Suprapubic skin (tissue), 4 donors: ENCODE results near the gene TEAD1. TPM values are rescaled to one million over a fixed set of nuclear protein-coding genes. Genes with fewer than 3 reads are reported as not detected.

ENCODE experiments used
- DNase-seq, 2 donors: peaks; one replicate each; pipeline ENCODE4 v3.0.0-alpha.2; 2019; ENCODE audit warnings: low spot score in 2 of 2
- H3K27ac ChIP-seq: fragments of 200-600 bp; sonication (generic); one replicate; pipeline ENCODE4 v1.5.1; 2019
- H3K27me3 ChIP-seq: fragments of 200-600 bp; sonication (generic); one replicate; pipeline ENCODE4 v1.5.1; 2019
- H3K36me3 ChIP-seq: fragments of 200-600 bp; sonication (generic); one replicate; pipeline ENCODE4 v1.5.1; 2019
- H3K4me1 ChIP-seq: fragments of 200-600 bp; sonication (generic); one replicate; pipeline ENCODE4 v1.5.1; 2019
- H3K4me3 ChIP-seq: fragments of 200-600 bp; sonication (generic); one replicate; pipeline ENCODE4 v1.5.1; 2019; ENCODE audit warnings: mild to moderate bottlenecking
- H3K9me3 ChIP-seq: fragments of 200-600 bp; sonication (generic); one replicate; pipeline ENCODE4 v1.5.1; 2019
- EP300 ChIP-seq: sonication (generic); formaldehyde crosslinking; IDR thresholded peaks from one replicate; pipeline ENCODE4 v1.6.1; 2017; ENCODE audit warnings: antibody characterized with exemption
- POLR2A ChIP-seq, 2 donors: fragments of 450-650 bp; IDR thresholded peaks; one replicate each; pipeline ENCODE4 v1.6.1; 2017; ENCODE audit warnings: antibody characterized with exemption in 2 of 2, mild to moderate bottlenecking in 2 of 2, moderate library complexity in 2 of 2
- POLR2AphosphoS5 ChIP-seq, 3 donors: sonication (generic); formaldehyde crosslinking; IDR thresholded peaks; one replicate each; pipeline ENCODE4 v1.6.1; 2017; ENCODE audit warnings: antibody characterized with exemption in 3 of 3
- WGBS: methylation state at CpG from one replicate; pipeline ENCODE4 v1.1.5; 2018; 5-methylcytosine and 5-hydroxymethylcytosine counted together
- total RNA-seq, 4 donors: library from RNA; depleted of rRNA; stranded (reverse); fragments of >200 nt; gene quantifications; one replicate each; pipeline ENCODE4 v1.1.0, GENCODE V29; 2016
- TF ChIP-seq, protein P1 (sequence below), 2 donors: fragments of 200-600 bp in 1 of 2; fragments of 450-650 bp in 1 of 2; sonication (generic) in 1 of 2; IDR thresholded peaks; one replicate each; pipeline ENCODE4 v1.5.1; 2016 to 2019; ENCODE audit warnings: antibody characterized with exemption in 2 of 2, mild to moderate bottlenecking in 1 of 2, moderate library complexity in 1 of 2

The TEAD1 gene
- total RNA-seq, 4 donors from 2014 or later, result 60.3 to 84.8 (median 72.4) TPM

DNA sequence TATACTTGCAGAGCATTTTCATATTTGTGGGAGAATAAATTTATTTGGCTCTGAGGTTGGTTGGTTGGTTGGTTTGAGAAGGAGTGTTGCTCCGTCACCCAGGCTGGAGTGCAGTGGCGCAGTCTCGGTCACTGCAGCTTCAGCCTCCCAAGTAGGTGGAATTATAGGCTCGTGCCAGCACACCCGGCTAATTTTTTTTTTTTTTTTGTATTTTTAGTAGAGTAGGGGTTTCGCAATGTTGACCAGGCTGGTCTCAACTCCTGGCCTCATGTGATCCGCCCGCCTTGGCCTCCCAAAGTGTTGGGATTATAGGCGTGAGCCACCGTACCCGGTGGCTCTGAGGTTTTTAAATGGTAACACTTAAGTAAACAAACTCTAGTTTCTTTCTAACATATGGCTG, 161.1 kb downstream of the TEAD1 start:
- H3K9me3 ChIP-seq, result no peaks in the 10 kb centered on the region
- no peak for TF ChIP-seq POLR2AphosphoS5 (IDR thresholded peaks at IDR 0.05)
- DNase-seq, result no peak
- no peak overlapping the region for H3K4me3 ChIP-seq
- WGBS, result 80% methylated on average over 11 of the region's 11 CpGs
- no peak overlapping the region for H3K27ac ChIP-seq
- no peaks in the 10 kb centered on the region for H3K36me3 ChIP-seq
- H3K4me1 ChIP-seq, result peaks cover 29% of the 10 kb centered on the region
- H3K27me3 ChIP-seq, result no peaks in the 10 kb centered on the region

DNA sequence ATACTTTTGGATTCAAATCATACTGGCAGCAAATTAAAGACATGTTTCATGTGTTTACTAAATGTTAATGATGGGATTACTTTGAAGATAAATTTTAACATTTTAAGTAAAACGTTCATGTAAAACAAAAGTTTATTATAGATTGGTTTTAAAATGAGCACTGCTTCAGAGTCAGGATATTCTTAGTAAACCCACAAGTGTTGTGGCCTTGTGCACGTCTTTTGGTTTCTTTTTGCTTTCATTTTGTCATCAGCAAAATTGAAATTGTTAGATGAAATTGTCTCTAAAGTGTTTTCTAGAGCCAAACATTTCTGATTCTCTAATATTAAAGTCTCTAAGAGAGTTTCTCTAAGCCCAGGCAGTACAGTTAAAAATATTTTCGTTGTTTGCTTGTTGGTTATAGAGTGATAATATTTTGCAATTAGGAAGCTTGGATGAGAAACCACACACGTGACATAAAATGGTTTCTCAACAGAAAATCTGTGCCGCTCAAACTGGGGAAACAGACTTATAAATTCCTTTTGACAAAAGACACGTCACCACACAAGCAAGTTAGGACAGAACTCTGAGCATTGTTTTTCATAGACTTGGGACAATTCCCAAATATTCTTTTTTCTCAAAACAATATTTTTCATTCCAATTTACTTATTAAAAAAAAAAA, 164.4 kb downstream of the TEAD1 start:
- H3K36me3 ChIP-seq, result no peaks in the 10 kb centered on the region
- no peaks in the 10 kb centered on the region for H3K9me3 ChIP-seq
- H3K4me1 ChIP-seq, result peaks cover 43% of the 10 kb centered on the region
- H3K27me3 ChIP-seq, result no peaks in the 10 kb centered on the region
- peak overlapping the region; percentile 26 for H3K4me3 ChIP-seq
- WGBS, result 17% methylated on average over 6 of the region's 6 CpGs
- H3K27ac ChIP-seq, result peak overlapping the region; percentile 71
- DNase-seq, result no peak
- TF ChIP-seq EP300, result no peak
- no peak for TF ChIP-seq POLR2AphosphoS5 (IDR thresholded peaks at IDR 0.05)
- no peak for TF ChIP-seq POLR2A (IDR thresholded peaks at IDR 0.05)

DNA sequence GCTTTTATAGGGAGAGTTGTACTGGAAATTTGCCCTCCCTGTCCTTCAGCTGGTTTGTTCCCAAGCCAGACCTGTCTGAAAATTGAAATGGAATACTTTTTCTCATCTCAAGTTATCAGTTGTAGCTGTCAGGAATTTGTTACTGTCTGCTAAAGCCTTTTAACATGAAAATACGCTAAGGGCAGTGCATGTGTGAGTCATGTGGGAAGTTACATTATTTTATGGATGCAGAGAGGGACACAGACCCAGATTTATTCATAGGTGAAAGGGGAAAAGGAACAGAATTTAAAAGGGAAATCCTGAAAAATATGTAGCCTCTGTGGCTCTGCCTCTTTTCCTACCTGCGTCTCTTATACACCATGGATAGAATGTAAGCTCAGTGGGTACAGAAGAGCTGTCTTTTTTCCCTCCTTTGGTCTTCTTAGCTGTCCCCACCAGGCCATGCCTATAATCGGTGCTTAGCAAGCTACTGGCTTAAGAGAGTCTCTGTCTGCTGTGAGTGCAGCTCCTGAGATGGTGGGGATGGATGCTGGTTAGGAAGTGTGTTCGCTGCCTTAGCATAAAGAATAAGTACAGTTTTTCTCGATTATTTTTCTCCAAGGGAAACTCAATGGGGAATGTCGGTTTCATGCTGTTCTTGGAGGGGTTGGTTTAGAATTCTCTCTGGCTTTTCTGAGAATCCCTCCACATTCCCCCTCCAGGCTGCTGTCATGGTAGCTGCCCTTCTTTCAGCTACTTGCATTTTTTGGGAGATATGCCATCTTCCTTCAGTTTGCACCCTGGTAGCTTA, 166.8 kb downstream of the TEAD1 start:
- H3K4me1 ChIP-seq, result peaks cover 51% of the 10 kb centered on the region
- 75% methylated on average over 6 of the region's 6 CpGs for WGBS
- no peaks in the 10 kb centered on the region for H3K9me3 ChIP-seq
- no peak overlapping the region for H3K4me3 ChIP-seq
- no peaks in the 10 kb centered on the region for H3K36me3 ChIP-seq
- H3K27me3 ChIP-seq, result no peaks in the 10 kb centered on the region
- H3K27ac ChIP-seq, result no peak overlapping the region
- no peak for TF ChIP-seq POLR2A (IDR thresholded peaks at IDR 0.05)
- TF ChIP-seq POLR2AphosphoS5 (IDR thresholded peaks at IDR 0.05), result no peak
- TF ChIP-seq EP300, result no peak
- TF ChIP-seq, protein P1, sequence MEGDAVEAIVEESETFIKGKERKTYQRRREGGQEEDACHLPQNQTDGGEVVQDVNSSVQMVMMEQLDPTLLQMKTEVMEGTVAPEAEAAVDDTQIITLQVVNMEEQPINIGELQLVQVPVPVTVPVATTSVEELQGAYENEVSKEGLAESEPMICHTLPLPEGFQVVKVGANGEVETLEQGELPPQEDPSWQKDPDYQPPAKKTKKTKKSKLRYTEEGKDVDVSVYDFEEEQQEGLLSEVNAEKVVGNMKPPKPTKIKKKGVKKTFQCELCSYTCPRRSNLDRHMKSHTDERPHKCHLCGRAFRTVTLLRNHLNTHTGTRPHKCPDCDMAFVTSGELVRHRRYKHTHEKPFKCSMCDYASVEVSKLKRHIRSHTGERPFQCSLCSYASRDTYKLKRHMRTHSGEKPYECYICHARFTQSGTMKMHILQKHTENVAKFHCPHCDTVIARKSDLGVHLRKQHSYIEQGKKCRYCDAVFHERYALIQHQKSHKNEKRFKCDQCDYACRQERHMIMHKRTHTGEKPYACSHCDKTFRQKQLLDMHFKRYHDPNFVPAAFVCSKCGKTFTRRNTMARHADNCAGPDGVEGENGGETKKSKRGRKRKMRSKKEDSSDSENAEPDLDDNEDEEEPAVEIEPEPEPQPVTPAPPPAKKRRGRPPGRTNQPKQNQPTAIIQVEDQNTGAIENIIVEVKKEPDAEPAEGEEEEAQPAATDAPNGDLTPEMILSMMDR (IDR thresholded peaks at IDR 0.05), result no peak
- no peak for DNase-seq

DNA sequence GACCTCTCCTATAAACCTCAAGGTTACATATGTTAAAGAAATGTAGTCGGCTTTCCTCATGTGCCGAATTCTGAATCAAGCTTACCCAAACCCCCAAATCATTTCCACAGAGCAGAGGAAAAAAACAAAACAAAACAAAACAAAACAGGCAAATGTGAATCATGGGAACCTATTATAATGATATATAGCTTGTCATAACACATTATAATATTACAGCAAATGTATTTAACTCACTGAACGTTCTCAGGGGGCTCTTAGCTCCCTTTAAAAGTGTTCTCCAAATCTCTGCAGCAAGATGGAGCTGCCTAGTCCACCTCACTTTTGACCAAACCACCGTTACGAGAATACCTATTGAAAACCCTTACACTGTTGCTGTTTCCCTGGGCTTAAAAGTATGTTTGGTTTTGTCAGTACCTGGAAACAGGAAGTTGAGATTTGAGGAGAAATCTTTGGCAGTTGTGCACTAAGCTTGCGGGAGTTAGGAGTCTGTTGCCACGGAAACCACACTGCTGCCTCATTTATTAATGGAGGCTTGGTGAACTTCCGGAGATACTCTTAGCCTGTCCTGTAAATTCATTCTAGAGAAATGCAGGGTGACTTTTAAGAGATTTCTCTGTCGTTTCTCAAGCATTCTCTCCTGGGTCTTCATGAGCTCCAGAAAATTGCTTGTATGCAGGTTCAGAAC, 167.9 kb downstream of the TEAD1 start:
- Histone ChIP-seq H3K4me1 (peaks cover 61% of the 10 kb centered on the region), H3K36me3 (no peaks in the 10 kb centered on the region), H3K27ac (peak overlapping the region; percentile 0), H3K27me3 (no peaks in the 10 kb centered on the region), H3K9me3 (no peaks in the 10 kb centered on the region), H3K4me3 (no peak overlapping the region)
- DNase-seq, result no peak
- TF ChIP-seq, protein P1 (IDR thresholded peaks at IDR 0.05), result no peak
- no peak for TF ChIP-seq POLR2A (IDR thresholded peaks at IDR 0.05)
- TF ChIP-seq POLR2AphosphoS5 (IDR thresholded peaks at IDR 0.05), result no peak
- TF ChIP-seq EP300, result no peak
- 32% methylated on average over 9 of the region's 9 CpGs for WGBS

- no peak for DNase-seq
- no peak overlapping the region for H3K27ac ChIP-seq
- peaks cover 61% of the 10 kb centered on the region for H3K4me1 ChIP-seq
Observed at GRCh38 chr11:12842933-12843636, 168.9 kb downstream of the TEAD1 start.

More at GRCh38 chr11:12842933-12843636, 168.9 kb downstream of the TEAD1 start:
- H3K9me3 ChIP-seq, result no peaks in the 10 kb centered on the region
- TF ChIP-seq, protein P1 (IDR thresholded peaks at IDR 0.05), result no peak
- TF ChIP-seq POLR2AphosphoS5 (IDR thresholded peaks at IDR 0.05), result no peak
- TF ChIP-seq POLR2A (IDR thresholded peaks at IDR 0.05), result no peak
- no peak for TF ChIP-seq EP300
- H3K27me3 ChIP-seq, result no peaks in the 10 kb centered on the region
- H3K4me3 ChIP-seq, result no peak overlapping the region
- no peaks in the 10 kb centered on the region for H3K36me3 ChIP-seq
- 58% methylated on average over 6 of the region's 6 CpGs for WGBS
